Lower leg skin (tissue), 3 donors: ENCODE data around the gene EPO.

Source experiments
- POLR2A ChIP-seq, 2 donors: fragments of 450-650 bp; IDR thresholded peaks; one replicate each; pipeline ENCODE4 v1.6.1; 2016 to 2017; ENCODE audit warnings: antibody characterized with exemption in 2 of 2, mild to moderate bottlenecking in 1 of 2, moderate library complexity in 1 of 2
- TF ChIP-seq, protein P1 (sequence below), 3 donors: fragments of 450-650 bp; IDR thresholded peaks; one replicate each; pipeline ENCODE4 v1.5.1; 2016; ENCODE audit warnings: antibody characterized with exemption in 3 of 3, mild to moderate bottlenecking in 3 of 3, moderate library complexity in 2 of 3

DNA sequence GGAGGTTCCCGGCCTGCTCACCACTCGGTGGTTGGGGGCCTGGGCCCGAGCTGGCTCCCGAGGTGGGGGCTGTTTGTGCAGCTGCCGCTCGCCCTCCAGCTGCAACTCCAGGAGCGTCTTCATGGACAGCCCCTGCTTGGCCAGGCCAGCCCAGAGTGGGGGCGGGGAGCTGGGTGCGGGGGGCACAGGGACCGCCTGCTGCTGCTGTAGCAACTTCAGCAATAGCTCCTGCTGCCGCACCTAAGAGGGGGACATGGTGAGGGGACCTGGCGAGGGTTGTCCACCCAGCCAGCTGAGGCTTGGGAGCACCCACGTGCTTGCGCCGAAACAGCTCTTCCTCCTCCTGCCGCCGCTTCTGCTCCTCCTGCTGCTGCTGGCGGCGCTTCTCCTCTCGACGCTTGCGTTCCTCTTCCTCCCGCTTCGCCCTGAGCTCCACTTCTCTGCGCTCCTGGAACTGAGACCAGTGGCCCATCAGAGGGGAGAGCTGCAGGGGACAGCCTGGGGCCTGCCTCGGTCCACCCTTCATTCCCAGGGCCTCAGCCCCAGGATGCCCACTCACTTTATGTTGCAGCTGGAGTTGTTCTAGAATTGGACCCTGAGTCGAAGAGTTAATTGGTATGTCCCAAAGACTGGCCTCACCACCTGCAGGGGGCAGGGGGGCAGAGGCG is 37.1 kb upstream of the EPO start:
- TF ChIP-seq, protein P1, sequence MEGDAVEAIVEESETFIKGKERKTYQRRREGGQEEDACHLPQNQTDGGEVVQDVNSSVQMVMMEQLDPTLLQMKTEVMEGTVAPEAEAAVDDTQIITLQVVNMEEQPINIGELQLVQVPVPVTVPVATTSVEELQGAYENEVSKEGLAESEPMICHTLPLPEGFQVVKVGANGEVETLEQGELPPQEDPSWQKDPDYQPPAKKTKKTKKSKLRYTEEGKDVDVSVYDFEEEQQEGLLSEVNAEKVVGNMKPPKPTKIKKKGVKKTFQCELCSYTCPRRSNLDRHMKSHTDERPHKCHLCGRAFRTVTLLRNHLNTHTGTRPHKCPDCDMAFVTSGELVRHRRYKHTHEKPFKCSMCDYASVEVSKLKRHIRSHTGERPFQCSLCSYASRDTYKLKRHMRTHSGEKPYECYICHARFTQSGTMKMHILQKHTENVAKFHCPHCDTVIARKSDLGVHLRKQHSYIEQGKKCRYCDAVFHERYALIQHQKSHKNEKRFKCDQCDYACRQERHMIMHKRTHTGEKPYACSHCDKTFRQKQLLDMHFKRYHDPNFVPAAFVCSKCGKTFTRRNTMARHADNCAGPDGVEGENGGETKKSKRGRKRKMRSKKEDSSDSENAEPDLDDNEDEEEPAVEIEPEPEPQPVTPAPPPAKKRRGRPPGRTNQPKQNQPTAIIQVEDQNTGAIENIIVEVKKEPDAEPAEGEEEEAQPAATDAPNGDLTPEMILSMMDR (IDR thresholded peaks at IDR 0.05) = no peak
- no peak for TF ChIP-seq POLR2A (IDR thresholded peaks at IDR 0.05)
